HepG2 (cell line): ENCODE data around the gene SHTN1. TPM values are rescaled to one million over a fixed set of nuclear protein-coding genes. Genes with fewer than 3 reads are reported as not detected.

Source experiments
- ATF1 ChIP-seq: IDR thresholded peaks from 2 replicates; pipeline ENCODE4 v1.6.1; 2016; ENCODE audit warnings: mild to moderate bottlenecking, control low read depth
- BORCS8-MEF2B ChIP-seq: sonication (generic); formaldehyde crosslinking; IDR thresholded peaks from 2 replicates; pipeline ENCODE4 v1.8.0; 2022; ENCODE audit warnings: mild to moderate bottlenecking, missing genetic modification reagents
- RBM22 ChIP-seq: fragments of 200-400 bp; formaldehyde crosslinking; optimal IDR thresholded peaks from 2 replicates; pipeline ENCODE3; 2017; ENCODE audit warnings: mild to moderate bottlenecking, low read length, moderate library complexity
- TAF15 ChIP-seq: fragments of 200-400 bp; formaldehyde crosslinking; IDR thresholded peaks from one replicate; pipeline ENCODE4 v1.6.1; 2018; ENCODE audit warnings: mild to moderate bottlenecking, low read depth, low read length; ENCODE audit not compliant: poor library complexity, severe bottlenecking
- YEATS4 ChIP-seq: sonication (generic); formaldehyde crosslinking; IDR thresholded peaks from 2 replicates; pipeline ENCODE4 v1.4.0; 2020; ENCODE audit warnings: missing genetic modification reagents, borderline replicate concordance
- ZMYM4 ChIP-seq: sonication (generic); formaldehyde crosslinking; IDR thresholded peaks from 2 replicates; pipeline ENCODE4 v1.8.1; 2023; ENCODE audit warnings: mild to moderate bottlenecking, missing genetic modification reagents
- ZNF143 ChIP-seq: sonication (generic); formaldehyde crosslinking; IDR thresholded peaks from 2 replicates; pipeline ENCODE4 v1.4.0; 2020; ENCODE audit warnings: missing genetic modification reagents
- ZNF260 ChIP-seq: sonication (generic); formaldehyde crosslinking; IDR thresholded peaks from 2 replicates; pipeline ENCODE4 v1.4.0; 2020; ENCODE audit warnings: missing genetic modification reagents, low read depth, mild to moderate bottlenecking, borderline replicate concordance
- ZNF430 ChIP-seq: sonication (generic); formaldehyde crosslinking; IDR thresholded peaks from 2 replicates; pipeline ENCODE4 v1.9.0; 2021; ENCODE audit warnings: mild to moderate bottlenecking, missing genetic modification reagents
- ZNF772 ChIP-seq: sonication (generic); formaldehyde crosslinking; IDR thresholded peaks from 2 replicates; pipeline ENCODE4 v1.5.0; 2020; ENCODE audit warnings: mild to moderate bottlenecking, missing genetic modification reagents
- ZNF83 ChIP-seq: sonication (generic); formaldehyde crosslinking; IDR thresholded peaks from 2 replicates; pipeline ENCODE4 v1.4.0; 2020; ENCODE audit warnings: missing genetic modification reagents, mild to moderate bottlenecking, borderline replicate concordance
- ZSCAN21 ChIP-seq: sonication (generic); formaldehyde crosslinking; IDR thresholded peaks from 2 replicates; pipeline ENCODE4 v1.8.0; 2022; ENCODE audit warnings: mild to moderate bottlenecking, missing genetic modification reagents, moderate library complexity, borderline replicate concordance
- polyA plus RNA-seq, 8 experiments: library from polyadenylated mRNA; depleted of rRNA in 3 of 8; stranded (reverse) in 7 of 8; unstranded in 1 of 8; fragments of >200 nt; fragmentation: Illumina TruSeq in 4 of 8; extraction: Trizol in 4 of 8; gene quantifications; 2 replicates each; pipeline versions ENCODE4 v1.2.1 to v1.2.3, GENCODE V29; 2011 to 2016; ENCODE audit warnings: low read depth in 4 of 8, missing spikeins in 1 of 8, mixed read lengths in 1 of 8; ENCODE audit not compliant: insufficient read depth in 1 of 8
- total RNA-seq, 5 experiments: library from RNA; depleted of rRNA; stranded (reverse); fragments of >200 nt; fragmentation: Illumina TruSeq; extraction: Trizol; gene quantifications; 2 replicates each; pipeline ENCODE4 v1.2.3, GENCODE V29; 2016; ENCODE audit warnings: low read depth in 1 of 5
- TF ChIP-seq, protein P1 (sequence below): sonication (generic); formaldehyde crosslinking; IDR thresholded peaks from 2 replicates; pipeline ENCODE4 v1.5.1; 2020; ENCODE audit warnings: missing genetic modification reagents, mild to moderate bottlenecking, borderline replicate concordance
- TF ChIP-seq, protein P2 (sequence below): sonication (generic); formaldehyde crosslinking; IDR thresholded peaks from 2 replicates; pipeline ENCODE4 v1.9.0; 2021; ENCODE audit warnings: mild to moderate bottlenecking, missing genetic modification reagents
- TF ChIP-seq, protein P3 (sequence below): sonication (generic); formaldehyde crosslinking; IDR thresholded peaks from 2 replicates; pipeline ENCODE4 v1.5.1; 2020; ENCODE audit warnings: mild to moderate bottlenecking, missing genetic modification reagents, moderate library complexity
- TF ChIP-seq, protein P4 (sequence below): sonication (generic); formaldehyde crosslinking; conservative IDR thresholded peaks from 2 replicates; pipeline ENCODE4 v1.5.0; 2020; ENCODE audit warnings: missing genetic modification reagents

The SHTN1 gene
- total and polyA plus RNA-seq, 2 of the 13 experiments (the other 11 are each of a cell fraction or from before 2014, with no cell fraction given): 11.3 to 15.6 TPM

DNA sequence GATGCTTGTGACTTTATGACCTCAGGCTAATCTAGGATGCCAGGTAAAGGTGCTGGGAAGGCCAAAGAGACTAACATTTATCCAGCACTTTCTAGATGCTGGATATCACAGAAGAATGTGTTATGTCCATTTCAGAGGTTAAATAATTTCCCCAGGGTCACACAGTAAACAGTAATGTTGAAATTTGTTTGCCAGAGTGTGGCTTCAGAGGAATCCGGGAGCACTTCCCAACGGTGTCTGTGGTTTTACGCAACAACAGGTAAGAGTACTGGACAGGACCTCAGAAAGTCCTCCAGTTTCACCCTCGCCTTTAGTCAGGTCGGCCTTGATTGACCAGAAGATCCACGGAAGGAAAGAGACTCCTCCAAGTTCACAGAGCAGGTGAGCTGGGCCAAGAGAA is 1.7 kb downstream of the SHTN1 start (continued):
- TF ChIP-seq, protein P1, sequence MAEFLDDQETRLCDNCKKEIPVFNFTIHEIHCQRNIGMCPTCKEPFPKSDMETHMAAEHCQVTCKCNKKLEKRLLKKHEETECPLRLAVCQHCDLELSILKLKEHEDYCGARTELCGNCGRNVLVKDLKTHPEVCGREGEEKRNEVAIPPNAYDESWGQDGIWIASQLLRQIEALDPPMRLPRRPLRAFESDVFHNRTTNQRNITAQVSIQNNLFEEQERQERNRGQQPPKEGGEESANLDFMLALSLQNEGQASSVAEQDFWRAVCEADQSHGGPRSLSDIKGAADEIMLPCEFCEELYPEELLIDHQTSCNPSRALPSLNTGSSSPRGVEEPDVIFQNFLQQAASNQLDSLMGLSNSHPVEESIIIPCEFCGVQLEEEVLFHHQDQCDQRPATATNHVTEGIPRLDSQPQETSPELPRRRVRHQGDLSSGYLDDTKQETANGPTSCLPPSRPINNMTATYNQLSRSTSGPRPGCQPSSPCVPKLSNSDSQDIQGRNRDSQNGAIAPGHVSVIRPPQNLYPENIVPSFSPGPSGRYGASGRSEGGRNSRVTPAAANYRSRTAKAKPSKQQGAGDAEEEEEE (CRISPR knock-in tag): no peak
- TF ChIP-seq, protein P2, sequence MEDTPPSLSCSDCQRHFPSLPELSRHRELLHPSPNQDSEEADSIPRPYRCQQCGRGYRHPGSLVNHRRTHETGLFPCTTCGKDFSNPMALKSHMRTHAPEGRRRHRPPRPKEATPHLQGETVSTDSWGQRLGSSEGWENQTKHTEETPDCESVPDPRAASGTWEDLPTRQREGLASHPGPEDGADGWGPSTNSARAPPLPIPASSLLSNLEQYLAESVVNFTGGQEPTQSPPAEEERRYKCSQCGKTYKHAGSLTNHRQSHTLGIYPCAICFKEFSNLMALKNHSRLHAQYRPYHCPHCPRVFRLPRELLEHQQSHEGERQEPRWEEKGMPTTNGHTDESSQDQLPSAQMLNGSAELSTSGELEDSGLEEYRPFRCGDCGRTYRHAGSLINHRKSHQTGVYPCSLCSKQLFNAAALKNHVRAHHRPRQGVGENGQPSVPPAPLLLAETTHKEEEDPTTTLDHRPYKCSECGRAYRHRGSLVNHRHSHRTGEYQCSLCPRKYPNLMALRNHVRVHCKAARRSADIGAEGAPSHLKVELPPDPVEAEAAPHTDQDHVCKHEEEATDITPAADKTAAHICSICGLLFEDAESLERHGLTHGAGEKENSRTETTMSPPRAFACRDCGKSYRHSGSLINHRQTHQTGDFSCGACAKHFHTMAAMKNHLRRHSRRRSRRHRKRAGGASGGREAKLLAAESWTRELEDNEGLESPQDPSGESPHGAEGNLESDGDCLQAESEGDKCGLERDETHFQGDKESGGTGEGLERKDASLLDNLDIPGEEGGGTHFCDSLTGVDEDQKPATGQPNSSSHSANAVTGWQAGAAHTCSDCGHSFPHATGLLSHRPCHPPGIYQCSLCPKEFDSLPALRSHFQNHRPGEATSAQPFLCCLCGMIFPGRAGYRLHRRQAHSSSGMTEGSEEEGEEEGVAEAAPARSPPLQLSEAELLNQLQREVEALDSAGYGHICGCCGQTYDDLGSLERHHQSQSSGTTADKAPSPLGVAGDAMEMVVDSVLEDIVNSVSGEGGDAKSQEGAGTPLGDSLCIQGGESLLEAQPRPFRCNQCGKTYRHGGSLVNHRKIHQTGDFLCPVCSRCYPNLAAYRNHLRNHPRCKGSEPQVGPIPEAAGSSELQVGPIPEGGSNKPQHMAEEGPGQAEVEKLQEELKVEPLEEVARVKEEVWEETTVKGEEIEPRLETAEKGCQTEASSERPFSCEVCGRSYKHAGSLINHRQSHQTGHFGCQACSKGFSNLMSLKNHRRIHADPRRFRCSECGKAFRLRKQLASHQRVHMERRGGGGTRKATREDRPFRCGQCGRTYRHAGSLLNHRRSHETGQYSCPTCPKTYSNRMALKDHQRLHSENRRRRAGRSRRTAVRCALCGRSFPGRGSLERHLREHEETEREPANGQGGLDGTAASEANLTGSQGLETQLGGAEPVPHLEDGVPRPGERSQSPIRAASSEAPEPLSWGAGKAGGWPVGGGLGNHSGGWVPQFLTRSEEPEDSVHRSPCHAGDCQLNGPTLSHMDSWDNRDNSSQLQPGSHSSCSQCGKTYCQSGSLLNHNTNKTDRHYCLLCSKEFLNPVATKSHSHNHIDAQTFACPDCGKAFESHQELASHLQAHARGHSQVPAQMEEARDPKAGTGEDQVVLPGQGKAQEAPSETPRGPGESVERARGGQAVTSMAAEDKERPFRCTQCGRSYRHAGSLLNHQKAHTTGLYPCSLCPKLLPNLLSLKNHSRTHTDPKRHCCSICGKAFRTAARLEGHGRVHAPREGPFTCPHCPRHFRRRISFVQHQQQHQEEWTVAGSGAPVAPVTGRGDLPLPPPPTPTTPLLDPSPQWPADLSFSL (CRISPR knock-in tag): no peak
- TF ChIP-seq RBM22 (no peak), ZSCAN21 (CRISPR knock-in tag) (no peak), ZNF772 (CRISPR knock-in tag) (no peak), ZMYM4 (CRISPR knock-in tag) (no peak), ZNF143 (no peak), ZNF260 (CRISPR knock-in tag) (no peak), ZNF83 (no peak), BORCS8-MEF2B (CRISPR knock-in tag) (no peak), ATF1 (CRISPR knock-in tag) (no peak), YEATS4 (CRISPR knock-in tag) (0 out of 2 replicates have a peak, but pooled peaks have one; percentile 27), TAF15 (no peak), ZNF430 (CRISPR knock-in tag) (no peak)
- TF ChIP-seq, protein P3, sequence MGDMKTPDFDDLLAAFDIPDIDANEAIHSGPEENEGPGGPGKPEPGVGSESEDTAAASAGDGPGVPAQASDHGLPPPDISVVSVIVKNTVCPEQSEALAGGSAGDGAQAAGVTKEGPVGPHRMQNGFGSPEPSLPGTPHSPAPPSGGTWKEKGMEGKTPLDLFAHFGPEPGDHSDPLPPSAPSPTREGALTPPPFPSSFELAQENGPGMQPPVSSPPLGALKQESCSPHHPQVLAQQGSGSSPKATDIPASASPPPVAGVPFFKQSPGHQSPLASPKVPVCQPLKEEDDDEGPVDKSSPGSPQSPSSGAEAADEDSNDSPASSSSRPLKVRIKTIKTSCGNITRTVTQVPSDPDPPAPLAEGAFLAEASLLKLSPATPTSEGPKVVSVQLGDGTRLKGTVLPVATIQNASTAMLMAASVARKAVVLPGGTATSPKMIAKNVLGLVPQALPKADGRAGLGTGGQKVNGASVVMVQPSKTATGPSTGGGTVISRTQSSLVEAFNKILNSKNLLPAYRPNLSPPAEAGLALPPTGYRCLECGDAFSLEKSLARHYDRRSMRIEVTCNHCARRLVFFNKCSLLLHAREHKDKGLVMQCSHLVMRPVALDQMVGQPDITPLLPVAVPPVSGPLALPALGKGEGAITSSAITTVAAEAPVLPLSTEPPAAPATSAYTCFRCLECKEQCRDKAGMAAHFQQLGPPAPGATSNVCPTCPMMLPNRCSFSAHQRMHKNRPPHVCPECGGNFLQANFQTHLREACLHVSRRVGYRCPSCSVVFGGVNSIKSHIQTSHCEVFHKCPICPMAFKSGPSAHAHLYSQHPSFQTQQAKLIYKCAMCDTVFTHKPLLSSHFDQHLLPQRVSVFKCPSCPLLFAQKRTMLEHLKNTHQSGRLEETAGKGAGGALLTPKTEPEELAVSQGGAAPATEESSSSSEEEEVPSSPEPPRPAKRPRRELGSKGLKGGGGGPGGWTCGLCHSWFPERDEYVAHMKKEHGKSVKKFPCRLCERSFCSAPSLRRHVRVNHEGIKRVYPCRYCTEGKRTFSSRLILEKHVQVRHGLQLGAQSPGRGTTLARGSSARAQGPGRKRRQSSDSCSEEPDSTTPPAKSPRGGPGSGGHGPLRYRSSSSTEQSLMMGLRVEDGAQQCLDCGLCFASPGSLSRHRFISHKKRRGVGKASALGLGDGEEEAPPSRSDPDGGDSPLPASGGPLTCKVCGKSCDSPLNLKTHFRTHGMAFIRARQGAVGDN (CRISPR knock-in tag): no peak
- TF ChIP-seq, protein P4, sequence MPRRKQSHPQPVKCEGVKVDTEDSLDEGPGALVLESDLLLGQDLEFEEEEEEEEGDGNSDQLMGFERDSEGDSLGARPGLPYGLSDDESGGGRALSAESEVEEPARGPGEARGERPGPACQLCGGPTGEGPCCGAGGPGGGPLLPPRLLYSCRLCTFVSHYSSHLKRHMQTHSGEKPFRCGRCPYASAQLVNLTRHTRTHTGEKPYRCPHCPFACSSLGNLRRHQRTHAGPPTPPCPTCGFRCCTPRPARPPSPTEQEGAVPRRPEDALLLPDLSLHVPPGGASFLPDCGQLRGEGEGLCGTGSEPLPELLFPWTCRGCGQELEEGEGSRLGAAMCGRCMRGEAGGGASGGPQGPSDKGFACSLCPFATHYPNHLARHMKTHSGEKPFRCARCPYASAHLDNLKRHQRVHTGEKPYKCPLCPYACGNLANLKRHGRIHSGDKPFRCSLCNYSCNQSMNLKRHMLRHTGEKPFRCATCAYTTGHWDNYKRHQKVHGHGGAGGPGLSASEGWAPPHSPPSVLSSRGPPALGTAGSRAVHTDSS: no peak
